CD4-positive, alpha-beta T cell (primary cell): ENCODE measurements around the gene KBTBD6. TPM values are rescaled to one million over a fixed set of nuclear protein-coding genes. Genes with fewer than 3 reads are reported as not detected.

ENCODE experiments used
- ATAC-seq: fragments of 200-7000 bp; cut with Tn5 transposase; one replicate; pipeline ENCODE4 v1.10.0; 2022; ENCODE audit warnings: mild to moderate bottlenecking; ENCODE audit not compliant: poor library complexity
- CTCF ChIA-PET: fragments of 350-600 bp; sonication (Branson Sonifier 250); formaldehyde crosslinking; loops from one replicate; lab custom pipeline; 2021; ENCODE audit warnings: antibody characterized with exemption, inconsistent platforms; lab: Charles Lee
- POLR2A ChIA-PET: fragments of 350-600 bp; sonication (Branson Sonifier 250); formaldehyde crosslinking; loops from one replicate; lab custom pipeline; 2021; ENCODE audit warnings: antibody characterized with exemption, inconsistent platforms; lab: Charles Lee
- DNase-seq, 14 experiments: peaks; one replicate each; pipeline ENCODE4 v3.0.0-alpha.2; 2013 to 2020; ENCODE audit warnings: mixed read lengths in 2 of 14
- H3K27ac ChIP-seq, 2 donors: one replicate each; pipeline versions ENCODE4 v1.5.1 to v1.7.0; 2013; ENCODE audit warnings: low read length in 2 of 2, low read depth in 1 of 2, mild to moderate bottlenecking in 1 of 2
- H3K27me3 ChIP-seq, 2 experiments: 1 replicate in 1 of 2; 2 replicates in 1 of 2; pipeline versions ENCODE4 v1.6.1 to v1.7.0; 2013; ENCODE audit warnings: low read length in 2 of 2, control low read depth in 1 of 2, mild to moderate bottlenecking in 1 of 2, moderate library complexity in 1 of 2; ENCODE audit not compliant: insufficient read depth in 2 of 2, control insufficient read depth in 1 of 2
- H3K36me3 ChIP-seq: one replicate; pipeline ENCODE4 v1.6.1; 2013; ENCODE audit warnings: low read length, control low read depth; ENCODE audit not compliant: insufficient read depth
- H3K4me1 ChIP-seq: one replicate; pipeline ENCODE4 v1.6.1; 2013; ENCODE audit warnings: low read length, control low read depth; ENCODE audit not compliant: insufficient read depth
- H3K4me3 ChIP-seq: one replicate; pipeline ENCODE4 v1.5.1; 2013; ENCODE audit warnings: mild to moderate bottlenecking, low read length, moderate library complexity
- H3K9me3 ChIP-seq, 2 experiments: 1 replicate in 1 of 2; 2 replicates in 1 of 2; pipeline versions ENCODE4 v1.6.1 to v1.7.0; 2013; ENCODE audit warnings: low read length in 2 of 2, mild to moderate bottlenecking in 2 of 2, control low read depth in 1 of 2, moderate library complexity in 1 of 2; ENCODE audit not compliant: control insufficient read depth in 1 of 2, insufficient read depth in 1 of 2
- H3K27ac Mint-ChIP-seq: one replicate; pipeline ENCODE4 v1.8.0; 2020; ENCODE audit warnings: mixed read lengths
- H3K27me3 Mint-ChIP-seq: one replicate; pipeline ENCODE4 v1.8.0; 2021; ENCODE audit warnings: mixed read lengths
- H3K36me3 Mint-ChIP-seq: one replicate; pipeline ENCODE4 v1.8.0; 2021; ENCODE audit warnings: low read depth, mixed read lengths
- H3K4me1 Mint-ChIP-seq: one replicate; pipeline ENCODE4 v1.8.0; 2021; ENCODE audit warnings: low read depth, mixed read lengths
- H3K4me3 Mint-ChIP-seq: one replicate; pipeline ENCODE4 v1.8.0; 2020; ENCODE audit warnings: mild to moderate bottlenecking, mixed read lengths
- H3K9me3 Mint-ChIP-seq: one replicate; pipeline ENCODE4 v1.8.0; 2020; ENCODE audit warnings: mixed read lengths
- intact Hi-C, 2 experiments: fragments of 100-400 bp; cut with DNase I in 1 of 2; cut with micrococcal nuclease in 1 of 2; formaldehyde crosslinking; loops; one replicate each; pipeline versions ENCODE4 v1.15.1 to v1.9.0; 2023 to 2025; cut with DNase I, micrococcal nuclease
- microRNA-seq: library from miRNA; unstranded; fragments of <30 nt; microRNA quantifications from one replicate; pipeline ENCODE4 v1.2.0, GENCODE V29; 2021; ENCODE audit warnings: borderline microRNAs expressed, borderline replicate concordance
- total RNA-seq, 174 experiments: library from RNA in 2 of 174; stranded (reverse) in 2 of 174; gene quantifications; one replicate each; pipeline ENCODE4 v1.2.3 and lab custom pipeline; 2021 to 2026
- TF ChIP-seq, protein P1 (sequence below): fragments of 200-600 bp; IDR thresholded peaks from one replicate; pipeline ENCODE4 v1.8.0; 2022; ENCODE audit warnings: antibody characterized with exemption, mild to moderate bottlenecking

KBTBD6 gene
- total RNA-seq, 2 experiments from 2014 or later, result 6.8 to 7.2 TPM

DNA sequence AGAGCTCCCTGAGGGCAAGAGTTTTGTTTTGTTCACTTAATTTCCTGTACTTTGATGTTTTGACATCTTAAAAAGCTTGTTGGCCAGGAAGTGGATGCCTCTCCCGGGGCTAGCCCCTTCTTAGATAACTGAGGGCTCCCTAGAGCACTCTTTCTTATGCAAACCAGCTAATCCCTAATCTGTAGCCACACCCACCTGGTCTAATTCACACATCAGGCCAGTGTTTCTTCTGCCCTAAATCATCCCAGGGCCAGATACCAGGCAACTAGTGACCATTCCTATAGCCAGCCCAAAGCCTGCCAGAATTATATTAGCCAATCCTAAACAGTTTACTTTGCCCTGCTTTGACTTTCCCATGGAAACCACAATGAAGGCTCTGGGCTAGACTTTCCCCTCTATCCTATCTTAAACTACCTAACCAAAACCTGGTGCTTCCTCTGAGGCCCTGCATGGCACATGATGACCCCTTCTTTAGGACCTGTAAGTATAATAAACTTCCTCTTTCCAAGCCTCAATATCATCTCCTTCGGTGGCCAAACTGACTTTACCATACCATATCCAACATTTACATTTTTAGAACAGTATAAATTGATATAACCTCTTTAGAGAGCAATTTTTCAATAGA, 46.5 kb downstream of the KBTBD6 start:
- no peaks in the 10 kb centered on the region for H3K4me1 ChIP-seq
- Mint-ChIP-seq H3K4me1 (peaks cover 5% of the 10 kb centered on the region), H3K27me3 (no peaks in the 10 kb centered on the region), H3K9me3 (peaks cover 2% of the 10 kb centered on the region), H3K36me3 (peaks cover 30% of the 10 kb centered on the region), H3K4me3 (no peak overlapping the region), H3K27ac (no peak overlapping the region)
- intact Hi-C loops, result no loop called here
- H3K27ac ChIP-seq, result no peak overlapping the region
- DNase-seq, result no peak
- TF ChIP-seq, protein P1, sequence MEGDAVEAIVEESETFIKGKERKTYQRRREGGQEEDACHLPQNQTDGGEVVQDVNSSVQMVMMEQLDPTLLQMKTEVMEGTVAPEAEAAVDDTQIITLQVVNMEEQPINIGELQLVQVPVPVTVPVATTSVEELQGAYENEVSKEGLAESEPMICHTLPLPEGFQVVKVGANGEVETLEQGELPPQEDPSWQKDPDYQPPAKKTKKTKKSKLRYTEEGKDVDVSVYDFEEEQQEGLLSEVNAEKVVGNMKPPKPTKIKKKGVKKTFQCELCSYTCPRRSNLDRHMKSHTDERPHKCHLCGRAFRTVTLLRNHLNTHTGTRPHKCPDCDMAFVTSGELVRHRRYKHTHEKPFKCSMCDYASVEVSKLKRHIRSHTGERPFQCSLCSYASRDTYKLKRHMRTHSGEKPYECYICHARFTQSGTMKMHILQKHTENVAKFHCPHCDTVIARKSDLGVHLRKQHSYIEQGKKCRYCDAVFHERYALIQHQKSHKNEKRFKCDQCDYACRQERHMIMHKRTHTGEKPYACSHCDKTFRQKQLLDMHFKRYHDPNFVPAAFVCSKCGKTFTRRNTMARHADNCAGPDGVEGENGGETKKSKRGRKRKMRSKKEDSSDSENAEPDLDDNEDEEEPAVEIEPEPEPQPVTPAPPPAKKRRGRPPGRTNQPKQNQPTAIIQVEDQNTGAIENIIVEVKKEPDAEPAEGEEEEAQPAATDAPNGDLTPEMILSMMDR, result no peak
- ChIA-PET POLR2A (interaction anchor here (1.1 kb wide), 1 partner anchor 25 kb away, joined by 3 read pairs; the partner anchor contains the start of gene WBP4), CTCF (no interaction called here)
- H3K4me3 ChIP-seq, result no peak overlapping the region
- H3K36me3 ChIP-seq, result peaks cover 20% of the 10 kb centered on the region
- no peak for ATAC-seq
- H3K27me3 ChIP-seq, result no peaks in the 10 kb centered on the region
- H3K9me3 ChIP-seq, result peaks cover 0 to 6% of the 10 kb centered on the region in 2 experiments

DNA sequence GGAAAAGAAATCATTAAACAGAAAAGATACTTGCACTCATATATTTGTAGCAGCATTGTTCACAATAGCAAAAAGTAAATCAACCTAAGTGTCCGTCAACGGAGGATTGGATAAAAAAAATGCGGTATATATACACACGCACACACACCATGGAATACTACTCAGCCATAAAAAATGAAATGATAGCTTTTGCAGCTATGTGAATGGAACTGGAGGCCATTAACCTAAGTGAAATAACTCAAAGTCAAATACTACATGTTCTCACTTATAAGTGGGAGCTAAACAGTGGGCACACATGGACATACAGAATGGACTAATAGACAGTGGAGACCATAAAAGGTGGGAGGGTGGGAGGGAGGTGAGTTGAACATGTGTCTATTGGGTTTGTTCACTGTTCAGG, 52.9 kb downstream of the KBTBD6 start:
- no peak overlapping the region for H3K4me3 ChIP-seq
- Mint-ChIP-seq H3K36me3 (peaks cover 81% of the 10 kb centered on the region), H3K27me3 (no peaks in the 10 kb centered on the region), H3K4me3 (no peak overlapping the region), H3K4me1 (no peaks in the 10 kb centered on the region), H3K9me3 (no peaks in the 10 kb centered on the region), H3K27ac (no peak overlapping the region)
- POLR2A ChIA-PET, result no interaction called here
- no peaks in the 10 kb centered on the region for H3K27me3 ChIP-seq
- intact Hi-C loops, result loop anchor here (5.0 to 10.0 kb wide), 5 partner anchors 48 to 1028 kb away; partner anchors contain the start of gene KBTBD7 (in 1 of the 2)
- H3K27ac ChIP-seq, result no peak overlapping the region
- TF ChIP-seq, protein P1, result no peak
- DNase-seq (no peak), ATAC-seq (no peak)
- H3K9me3 ChIP-seq, result no peaks in the 10 kb centered on the region
- no peaks in the 10 kb centered on the region for H3K4me1 ChIP-seq
- peaks cover 55% of the 10 kb centered on the region for H3K36me3 ChIP-seq
- CTCF ChIA-PET, result no interaction called here

Small RNA genes lying within 50 kb of the gene (microRNA-seq; reads per million reads assigned to microRNA genes)
- not detected for gene MIR3168

Other genes with a start within 250 kb of the KBTBD6 start
- gene ELF1, start 113.5 kb downstream of the KBTBD6 start, total RNA-seq, result 100 to 1,000 TPM; 354 to 358 TPM
- 1 to 10 TPM; 6.9 to 7.4 TPM for gene WBP4, start 71.3 kb downstream of the KBTBD6 start, total RNA-seq
- 1 to 10 TPM; 2.7 to 3.1 TPM for gene KBTBD7, start 61.8 kb upstream of the KBTBD6 start, total RNA-seq
- gene MTRF1, start 130.8 kb upstream of the KBTBD6 start, total RNA-seq, result 10 to 100 TPM; 15.7 to 17.8 TPM
- 10 to 100 TPM; 76.9 to 80.5 TPM for gene NAA16, start 178.5 kb upstream of the KBTBD6 start, total RNA-seq